SK-N-SH (cell line): Measurements from ENCODE around the gene ASIC2. TPM values are rescaled to one million over a fixed set of nuclear protein-coding genes. Genes with fewer than 3 reads are reported as not detected.

Source experiments
- CTCF ChIA-PET: fragments of 300-600, 350-600 bp; formaldehyde crosslinking; extraction: SDS; loops from one replicate; lab custom pipeline; 2021; lab: Yijun Ruan, JAX
- POLR2A ChIA-PET: fragments of 350-600 bp; sonication (Branson Sonifier 250); formaldehyde crosslinking; extraction: SDS; loops from one replicate; lab custom pipeline; 2020; ENCODE audit warnings: antibody characterized with exemption, inconsistent platforms; lab: Yijun Ruan, JAX
- DNase-seq: peaks from one replicate; pipeline ENCODE4 v3.0.0; 2012
- H2AFZ ChIP-seq: fragments of 200-600 bp; sonication (generic); 2 replicates; pipeline ENCODE4 v1.8.1; 2016; ENCODE audit warnings: antibody characterized with exemption, mild to moderate bottlenecking, low read depth
- H3F3A ChIP-seq: fragments of 200-600 bp; sonication (generic); replicated peaks from 2 replicates; pipeline ENCODE3; 2016; ENCODE audit warnings: antibody characterized with exemption, mild to moderate bottlenecking; ENCODE audit not compliant: insufficient read depth
- H3K27ac ChIP-seq, 2 experiments: fragments of 200-500 bp in 1 of 2; fragments of 200-600 bp in 1 of 2; sonication (Bioruptor generic) in 1 of 2; sonication (generic), shearing (Covaris generic) in 1 of 2; 2 replicates each; pipeline versions ENCODE4 v1.5.1 to v1.6.1; 2014 to 2016; ENCODE audit warnings: low read depth in 2 of 2, inconsistent platforms in 1 of 2, low read length in 1 of 2, mild to moderate bottlenecking in 1 of 2, mixed read lengths in 1 of 2
- H3K27me3 ChIP-seq: fragments of 200-600 bp; sonication (generic), shearing (Covaris generic); 2 replicates; pipeline ENCODE4 v1.6.1; 2016; ENCODE audit warnings: mixed run types; ENCODE audit not compliant: insufficient read depth
- H3K36me3 ChIP-seq, 2 experiments: fragments of 200-500 bp in 1 of 2; fragments of 200-600 bp in 1 of 2; sonication (Bioruptor generic) in 1 of 2; sonication (generic) in 1 of 2; replicated peaks in 1 of 2; 2 replicates each; pipeline versions ENCODE3 to v1.5.1; 2014 to 2016; ENCODE audit warnings: low read length in 1 of 2, mild to moderate bottlenecking in 1 of 2; ENCODE audit not compliant: insufficient read depth in 2 of 2, control insufficient read depth in 1 of 2
- H3K4me1 ChIP-seq, 2 experiments: fragments of 200-500 bp in 1 of 2; fragments of 200-600 bp in 1 of 2; sonication (Bioruptor generic) in 1 of 2; sonication (generic), shearing (Covaris generic) in 1 of 2; 2 replicates each; pipeline versions ENCODE4 v1.5.1 to v1.6.1; 2014 to 2016; ENCODE audit warnings: low read depth in 1 of 2, low read length in 1 of 2, mixed run types in 1 of 2; ENCODE audit not compliant: insufficient read depth in 2 of 2, control insufficient read depth in 1 of 2
- H3K4me2 ChIP-seq: fragments of 200-600 bp; sonication (generic), shearing (Covaris generic); 2 replicates; pipeline ENCODE4 v1.6.1; 2017; ENCODE audit warnings: mixed run types
- H3K4me3 ChIP-seq, 2 experiments: fragments of 200-500 bp in 1 of 2; fragments of 200-600 bp in 1 of 2; sonication (Bioruptor generic) in 1 of 2; sonication (generic), shearing (Covaris generic) in 1 of 2; 2 replicates each; pipeline versions ENCODE4 v1.5.1 to v1.8.1; 2014 to 2016; ENCODE audit warnings: low read depth in 2 of 2, inconsistent platforms in 1 of 2, low read length in 1 of 2, mild to moderate bottlenecking in 1 of 2, mixed read lengths in 1 of 2, moderate library complexity in 1 of 2
- H3K79me2 ChIP-seq: fragments of 200-600 bp; sonication (generic); 2 replicates; pipeline ENCODE4 v1.8.1; 2017; ENCODE audit warnings: mild to moderate bottlenecking; ENCODE audit not compliant: insufficient read depth
- H3K9ac ChIP-seq: fragments of 200-600 bp; sonication (generic); 2 replicates; pipeline ENCODE4 v1.6.1; 2017; ENCODE audit warnings: mixed run types
- H3K9me2 ChIP-seq: fragments of 200-600 bp; sonication (generic); 2 replicates; pipeline ENCODE4 v1.6.1; 2017; ENCODE audit warnings: mixed run types
- H3K9me3 ChIP-seq: fragments of 200-600 bp; sonication (generic); 2 replicates; pipeline ENCODE4 v1.6.1; 2017; ENCODE audit warnings: mixed run types, mild to moderate bottlenecking, moderate library complexity
- H4K20me1 ChIP-seq: fragments of 200-600 bp; sonication (generic); 2 replicates; pipeline ENCODE4 v1.6.1; 2017; ENCODE audit warnings: mild to moderate bottlenecking, mixed run types; ENCODE audit not compliant: insufficient read depth
- CHD2 ChIP-seq: fragments of 150-350 bp; IDR thresholded peaks from 2 replicates; pipeline ENCODE4 v1.6.1; 2018; ENCODE audit warnings: low read length; ENCODE audit not compliant: partially characterized antibody
- EP300 ChIP-seq, 2 experiments: IDR thresholded peaks; 2 replicates each; pipeline versions ENCODE4 v1.4.0 to v1.6.1; 2012; ENCODE audit warnings: borderline replicate concordance in 1 of 2, low read depth in 1 of 2, low read length in 1 of 2
- EZH2phosphoT487 ChIP-seq: fragments of 200-600 bp; sonication (generic); IDR thresholded peaks from 2 replicates; pipeline ENCODE4 v1.6.1; 2017; ENCODE audit warnings: low read depth, mixed run types, mild to moderate bottlenecking, antibody characterized with exemption, moderate library complexity, borderline replicate concordance
- FOSL2 ChIP-seq: IDR thresholded peaks from 2 replicates; pipeline ENCODE4 v1.4.0; 2012; ENCODE audit warnings: low read depth, mild to moderate bottlenecking, moderate library complexity, borderline replicate concordance
- FOXM1 ChIP-seq: IDR thresholded peaks from 2 replicates; pipeline ENCODE4 v1.4.0; 2012; ENCODE audit warnings: low read depth, mild to moderate bottlenecking
- MXI1 ChIP-seq: IDR thresholded peaks from 2 replicates; pipeline ENCODE4 v1.6.1; 2012; ENCODE audit warnings: mild to moderate bottlenecking, low read depth, low read length, improper control_type of control experiment
- NRF1 ChIP-seq: IDR thresholded peaks from 2 replicates; pipeline ENCODE4 v1.6.1; 2012; ENCODE audit warnings: low read depth, mild to moderate bottlenecking, low read length
- RAD21 ChIP-seq: IDR thresholded peaks from 2 replicates; pipeline ENCODE4 v1.6.1; 2012; ENCODE audit warnings: mild to moderate bottlenecking, low read length
- RCOR1 ChIP-seq: fragments of 150-350 bp; IDR thresholded peaks from 2 replicates; pipeline ENCODE4 v1.6.1; 2017; ENCODE audit warnings: antibody characterized with exemption, low read length
- RFX5 ChIP-seq: IDR thresholded peaks from 2 replicates; pipeline ENCODE4 v1.6.1; 2012; ENCODE audit warnings: mild to moderate bottlenecking, improper control_type of control experiment, low read length
- RXRA ChIP-seq: IDR thresholded peaks from 2 replicates; pipeline ENCODE4 v1.4.0; 2012; ENCODE audit warnings: low read depth, mild to moderate bottlenecking, borderline replicate concordance
- SIN3A ChIP-seq: IDR thresholded peaks from 2 replicates; pipeline ENCODE4 v1.6.1; 2012; ENCODE audit warnings: low read depth, mild to moderate bottlenecking, low read length, moderate library complexity, borderline replicate concordance
- TAF1 ChIP-seq: IDR thresholded peaks from 2 replicates; pipeline ENCODE4 v1.6.1; 2012; ENCODE audit warnings: low read depth, mild to moderate bottlenecking, low read length, moderate library complexity, borderline replicate concordance
- TCF12 ChIP-seq: IDR thresholded peaks from 2 replicates; pipeline ENCODE4 v1.4.0; 2012
- WGBS: methylation state at CpG from one replicate; pipeline ENCODE4 v1.1.6; 2017; ENCODE audit warnings: low lambda C conversion rate; 5-methylcytosine and 5-hydroxymethylcytosine counted together
- polyA plus RNA-seq, 3 experiments: library from polyadenylated mRNA; depleted of rRNA; stranded (reverse); fragments of >200 nt; gene quantifications; 2 replicates each; pipeline ENCODE4 v1.2.3, GENCODE V29; 2012
- TF ChIP-seq, protein P1 (sequence below): IDR thresholded peaks from 2 replicates; pipeline ENCODE4 v1.4.0; 2012; ENCODE audit warnings: low read depth, borderline replicate concordance
- TF ChIP-seq, protein P2 (sequence below): IDR thresholded peaks from 2 replicates; pipeline ENCODE4 v1.6.1; 2012; ENCODE audit warnings: mild to moderate bottlenecking, low read depth, low read length, moderate library complexity
- TF ChIP-seq, protein P3 (sequence below): IDR thresholded peaks from 2 replicates; pipeline ENCODE4 v1.4.0; 2012; ENCODE audit warnings: low read depth
- TF ChIP-seq, protein P4 (sequence below): fragments of 150-350 bp; IDR thresholded peaks from 2 replicates; pipeline ENCODE4 v1.6.1; 2016; ENCODE audit warnings: mild to moderate bottlenecking, low read depth, low read length
- TF ChIP-seq, protein P5 (sequence below): fragments of 200-600 bp; sonication (generic); IDR thresholded peaks from 2 replicates; pipeline ENCODE4 v1.6.1; 2017; ENCODE audit warnings: antibody characterized with exemption, mild to moderate bottlenecking, moderate library complexity

ASIC2 gene
- polyA plus RNA-seq, 1 of the 3 experiments (the other 2 are of a cell fraction) = 0.08 TPM

DNA sequence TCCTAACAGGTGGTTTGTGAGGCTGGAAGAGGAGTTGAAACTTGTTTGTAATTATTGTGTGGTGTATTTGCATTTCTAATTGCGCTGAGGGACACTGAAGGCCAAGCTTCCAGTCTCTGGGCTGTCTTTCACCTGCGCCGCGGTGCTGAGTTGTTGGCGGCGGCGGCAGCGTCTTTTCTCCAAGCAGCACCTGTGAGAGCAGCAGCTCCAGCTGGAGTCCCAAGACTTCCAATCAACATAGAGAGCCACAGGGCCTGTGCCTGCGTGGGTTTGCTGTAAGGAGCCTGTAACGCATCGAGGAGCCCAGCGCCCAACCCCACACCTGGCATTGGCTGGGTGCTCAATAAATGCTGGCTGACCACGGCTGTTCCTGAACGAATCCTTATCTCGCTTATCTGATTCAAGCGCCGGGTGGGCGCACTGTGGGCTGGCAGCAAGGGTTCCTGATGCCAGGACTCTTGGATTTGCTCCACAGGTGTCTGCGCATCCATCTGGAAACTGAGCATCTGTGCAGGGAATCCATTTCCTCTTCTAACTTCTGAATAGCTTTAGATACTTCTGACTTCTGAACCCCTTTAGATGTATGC lies 138.1 kb downstream of the ASIC2 start:
- Histone ChIP-seq H3K9me3 (no peaks in the 10 kb centered on the region), H3K79me2 (no peaks in the 10 kb centered on the region), H3K9me2 (no peaks in the 10 kb centered on the region), H3K27me3 (no peaks in the 10 kb centered on the region; the same call in 1 of the 2 replicates), H3F3A (no peaks in the 10 kb centered on the region), H3K4me2 (no peak overlapping the region), H3K9ac (no peak overlapping the region), H2AFZ (no peak overlapping the region), H3K36me3 (no peaks in the 10 kb centered on the region), H3K27ac (no peak overlapping the region), H3K4me1 (no peaks in the 10 kb centered on the region), H3K4me3 (no peak overlapping the region), H4K20me1 (no peaks in the 10 kb centered on the region)
- TF ChIP-seq RAD21 (no peak), TAF1 (no peak), EZH2phosphoT487 (no peak), CHD2 (no peak), MXI1 (no peak), EP300 (IDR thresholded peaks at IDR 0.05; ENCODE audit: borderline replicate concordance in 1 of 2, low read depth in 1 of 2, low read length in 1 of 2) (no peak), RCOR1 (no peak), FOXM1 (no peak), NRF1 (no peak), TCF12 (no peak), SIN3A (no peak), RXRA (no peak), RFX5 (no peak), FOSL2 (no peak)
- TF ChIP-seq, protein P1, sequence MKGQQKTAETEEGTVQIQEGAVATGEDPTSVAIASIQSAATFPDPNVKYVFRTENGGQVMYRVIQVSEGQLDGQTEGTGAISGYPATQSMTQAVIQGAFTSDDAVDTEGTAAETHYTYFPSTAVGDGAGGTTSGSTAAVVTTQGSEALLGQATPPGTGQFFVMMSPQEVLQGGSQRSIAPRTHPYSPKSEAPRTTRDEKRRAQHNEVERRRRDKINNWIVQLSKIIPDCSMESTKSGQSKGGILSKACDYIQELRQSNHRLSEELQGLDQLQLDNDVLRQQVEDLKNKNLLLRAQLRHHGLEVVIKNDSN = no peak
- TF ChIP-seq, protein P2, sequence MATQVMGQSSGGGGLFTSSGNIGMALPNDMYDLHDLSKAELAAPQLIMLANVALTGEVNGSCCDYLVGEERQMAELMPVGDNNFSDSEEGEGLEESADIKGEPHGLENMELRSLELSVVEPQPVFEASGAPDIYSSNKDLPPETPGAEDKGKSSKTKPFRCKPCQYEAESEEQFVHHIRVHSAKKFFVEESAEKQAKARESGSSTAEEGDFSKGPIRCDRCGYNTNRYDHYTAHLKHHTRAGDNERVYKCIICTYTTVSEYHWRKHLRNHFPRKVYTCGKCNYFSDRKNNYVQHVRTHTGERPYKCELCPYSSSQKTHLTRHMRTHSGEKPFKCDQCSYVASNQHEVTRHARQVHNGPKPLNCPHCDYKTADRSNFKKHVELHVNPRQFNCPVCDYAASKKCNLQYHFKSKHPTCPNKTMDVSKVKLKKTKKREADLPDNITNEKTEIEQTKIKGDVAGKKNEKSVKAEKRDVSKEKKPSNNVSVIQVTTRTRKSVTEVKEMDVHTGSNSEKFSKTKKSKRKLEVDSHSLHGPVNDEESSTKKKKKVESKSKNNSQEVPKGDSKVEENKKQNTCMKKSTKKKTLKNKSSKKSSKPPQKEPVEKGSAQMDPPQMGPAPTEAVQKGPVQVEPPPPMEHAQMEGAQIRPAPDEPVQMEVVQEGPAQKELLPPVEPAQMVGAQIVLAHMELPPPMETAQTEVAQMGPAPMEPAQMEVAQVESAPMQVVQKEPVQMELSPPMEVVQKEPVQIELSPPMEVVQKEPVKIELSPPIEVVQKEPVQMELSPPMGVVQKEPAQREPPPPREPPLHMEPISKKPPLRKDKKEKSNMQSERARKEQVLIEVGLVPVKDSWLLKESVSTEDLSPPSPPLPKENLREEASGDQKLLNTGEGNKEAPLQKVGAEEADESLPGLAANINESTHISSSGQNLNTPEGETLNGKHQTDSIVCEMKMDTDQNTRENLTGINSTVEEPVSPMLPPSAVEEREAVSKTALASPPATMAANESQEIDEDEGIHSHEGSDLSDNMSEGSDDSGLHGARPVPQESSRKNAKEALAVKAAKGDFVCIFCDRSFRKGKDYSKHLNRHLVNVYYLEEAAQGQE = no peak
- TF ChIP-seq, protein P3, sequence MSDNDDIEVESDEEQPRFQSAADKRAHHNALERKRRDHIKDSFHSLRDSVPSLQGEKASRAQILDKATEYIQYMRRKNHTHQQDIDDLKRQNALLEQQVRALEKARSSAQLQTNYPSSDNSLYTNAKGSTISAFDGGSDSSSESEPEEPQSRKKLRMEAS = no peak
- TF ChIP-seq, protein P4, sequence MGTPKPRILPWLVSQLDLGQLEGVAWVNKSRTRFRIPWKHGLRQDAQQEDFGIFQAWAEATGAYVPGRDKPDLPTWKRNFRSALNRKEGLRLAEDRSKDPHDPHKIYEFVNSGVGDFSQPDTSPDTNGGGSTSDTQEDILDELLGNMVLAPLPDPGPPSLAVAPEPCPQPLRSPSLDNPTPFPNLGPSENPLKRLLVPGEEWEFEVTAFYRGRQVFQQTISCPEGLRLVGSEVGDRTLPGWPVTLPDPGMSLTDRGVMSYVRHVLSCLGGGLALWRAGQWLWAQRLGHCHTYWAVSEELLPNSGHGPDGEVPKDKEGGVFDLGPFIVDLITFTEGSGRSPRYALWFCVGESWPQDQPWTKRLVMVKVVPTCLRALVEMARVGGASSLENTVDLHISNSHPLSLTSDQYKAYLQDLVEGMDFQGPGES = no peak
- TF ChIP-seq, protein P5, sequence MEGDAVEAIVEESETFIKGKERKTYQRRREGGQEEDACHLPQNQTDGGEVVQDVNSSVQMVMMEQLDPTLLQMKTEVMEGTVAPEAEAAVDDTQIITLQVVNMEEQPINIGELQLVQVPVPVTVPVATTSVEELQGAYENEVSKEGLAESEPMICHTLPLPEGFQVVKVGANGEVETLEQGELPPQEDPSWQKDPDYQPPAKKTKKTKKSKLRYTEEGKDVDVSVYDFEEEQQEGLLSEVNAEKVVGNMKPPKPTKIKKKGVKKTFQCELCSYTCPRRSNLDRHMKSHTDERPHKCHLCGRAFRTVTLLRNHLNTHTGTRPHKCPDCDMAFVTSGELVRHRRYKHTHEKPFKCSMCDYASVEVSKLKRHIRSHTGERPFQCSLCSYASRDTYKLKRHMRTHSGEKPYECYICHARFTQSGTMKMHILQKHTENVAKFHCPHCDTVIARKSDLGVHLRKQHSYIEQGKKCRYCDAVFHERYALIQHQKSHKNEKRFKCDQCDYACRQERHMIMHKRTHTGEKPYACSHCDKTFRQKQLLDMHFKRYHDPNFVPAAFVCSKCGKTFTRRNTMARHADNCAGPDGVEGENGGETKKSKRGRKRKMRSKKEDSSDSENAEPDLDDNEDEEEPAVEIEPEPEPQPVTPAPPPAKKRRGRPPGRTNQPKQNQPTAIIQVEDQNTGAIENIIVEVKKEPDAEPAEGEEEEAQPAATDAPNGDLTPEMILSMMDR = no peak
- ChIA-PET POLR2A (no interaction called here), CTCF (no interaction called here)
- DNase-seq = no peak
- 93% methylated on average over 9 of the region's 19 CpGs for WGBS
